Measurements from ENCODE around the gene EPM2AIP1.
"Not testable (repeated sequence)": the region's sequence is repeated elsewhere in the genome, so short reads cannot be mapped to it uniquely, and the experiment has no call there.

Gene EPM2AIP1

GRCh38 chr3:36993326-36994283 is 674 bp upstream of the EPM2AIP1 start, which contains the start of gene MLH1:
MLH1 (plus strand) TSS chr3:36993518; CDS start chr3:36993548, 30 bp downstream.
- DNase-seq (ENCODE audit: low read depth): peak; percentile 100

GRCh38 chr3:36991923-36992805 is 767 bp downstream of the EPM2AIP1 start:
- DNase-seq (ENCODE audit: low read depth): peak; percentile 42

GRCh38 chr3:36991147-36991546 is 1.8 kb downstream of the EPM2AIP1 start:
- no peak for DNase-seq (ENCODE audit: low read depth)

- no peak for DNase-seq (ENCODE audit: low read depth)
These were observed 3.4 kb downstream of the EPM2AIP1 start for GRCh38 chr3:36989568-36989967.

GRCh38 chr3:36989005-36989404 is 3.9 kb downstream of the EPM2AIP1 start:
- DNase-seq (ENCODE audit: low read depth): no peak

- no peak for DNase-seq (ENCODE audit: low read depth)
These were observed 4.6 kb downstream of the EPM2AIP1 start for GRCh38 chr3:36988356-36988755.

GRCh38 chr3:36981006-36981405 is 11.9 kb downstream of the EPM2AIP1 start:
- no peak for DNase-seq (ENCODE audit: low read depth)

- no peak for DNase-seq (ENCODE audit: low read depth)
These were observed 19.8 kb downstream of the EPM2AIP1 start for GRCh38 chr3:36973139-36973538.

GRCh38 chr3:36972163-36972562 is 20.8 kb downstream of the EPM2AIP1 start:
- DNase-seq (ENCODE audit: low read depth): no peak

GRCh38 chr3:36969540-36970432 is 23.1 kb downstream of the EPM2AIP1 start:
- no peak for DNase-seq (ENCODE audit: low read depth)

- no peak for DNase-seq (ENCODE audit: low read depth)
These were observed 23.8 kb downstream of the EPM2AIP1 start for GRCh38 chr3:36969085-36969484.

GRCh38 chr3:36965440-36965839 is 27.5 kb downstream of the EPM2AIP1 start:
- no peak for DNase-seq (ENCODE audit: low read depth)

- no peak for DNase-seq (ENCODE audit: low read depth)
These were observed 28.1 kb downstream of the EPM2AIP1 start for GRCh38 chr3:36964817-36965216.

GRCh38 chr3:36964331-36964730 is 28.6 kb downstream of the EPM2AIP1 start:
- no peak for DNase-seq (ENCODE audit: low read depth)

GRCh38 chr3:36963008-36963407 is 29.9 kb downstream of the EPM2AIP1 start:
- not testable (repeated sequence) for DNase-seq (ENCODE audit: low read depth)

- no peak for DNase-seq (ENCODE audit: low read depth)
These were observed 32.4 kb downstream of the EPM2AIP1 start for GRCh38 chr3:36960502-36960901.

GRCh38 chr3:36959821-36960220 is 33.1 kb downstream of the EPM2AIP1 start:
- DNase-seq (ENCODE audit: low read depth): no peak

- no peak for DNase-seq (ENCODE audit: low read depth)
These were observed 34.9 kb downstream of the EPM2AIP1 start for GRCh38 chr3:36957862-36958686.

- no peak for DNase-seq (ENCODE audit: low read depth)
These were observed 35.9 kb downstream of the EPM2AIP1 start for GRCh38 chr3:36957063-36957462.

- DNase-seq (ENCODE audit: low read depth): no peak
These were observed 36.8 kb downstream of the EPM2AIP1 start for GRCh38 chr3:36956155-36956554.
